ENCODE results near the gene RDH11.

The RDH11 gene

GRCh38 chr14:67633451-67634147 lies 62.0 kb downstream of the RDH11 start:
- Histone ChIP-seq H3K4me3 (ENCODE audit: low read depth, low read length) (no peak overlapping the region), H3K36me3 (ENCODE audit: insufficient read depth, low read length) (no peaks in the 10 kb centered on the region), H3K27me3 (ENCODE audit: insufficient read depth, low read length) (no peaks in the 10 kb centered on the region), H3K79me2 (ENCODE audit: control insufficient read depth, insufficient read depth, low read length, unreplicated experiment) (no peaks in the 10 kb centered on the region), H2AFZ (ENCODE audit: low read length, unreplicated experiment) (no peak overlapping the region), H3K27ac (ENCODE audit: low read depth, low read length) (no peak overlapping the region), H3K4me1 (ENCODE audit: control insufficient read depth, insufficient read depth, low read length, unreplicated experiment) (peaks cover 9% of the 10 kb centered on the region)

DNA sequence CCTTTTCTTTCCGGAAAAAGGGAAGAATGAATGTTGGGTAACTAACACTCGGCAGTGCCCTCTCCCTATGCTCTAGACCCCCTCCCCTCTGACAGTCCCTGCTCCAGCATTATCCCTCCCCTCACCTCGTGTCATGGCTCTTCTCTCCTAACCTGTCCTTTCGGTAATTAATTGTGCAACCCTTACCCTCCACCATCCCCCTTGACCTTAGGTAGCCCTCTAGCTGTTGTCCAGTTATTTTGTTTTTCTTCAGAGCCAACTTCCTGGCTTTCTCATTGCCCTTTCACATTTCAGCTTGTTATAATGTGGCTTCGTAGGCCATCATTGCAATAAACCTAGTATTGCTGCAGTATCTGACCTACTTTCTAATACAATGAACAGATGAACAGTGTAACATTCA lies 64.6 kb downstream of the RDH11 start:
- Histone ChIP-seq H3K36me3 (ENCODE audit: insufficient read depth, low read length) (no peaks in the 10 kb centered on the region), H3K4me3 (ENCODE audit: low read depth, low read length) (no peak overlapping the region), H3K4me1 (ENCODE audit: control insufficient read depth, insufficient read depth, low read length, unreplicated experiment) (peaks cover under 1% of the 10 kb centered on the region), H2AFZ (ENCODE audit: low read length, unreplicated experiment) (no peak overlapping the region), H3K27ac (ENCODE audit: low read depth, low read length) (no peak overlapping the region), H3K27me3 (ENCODE audit: insufficient read depth, low read length) (no peaks in the 10 kb centered on the region), H3K79me2 (ENCODE audit: control insufficient read depth, insufficient read depth, low read length, unreplicated experiment) (no peaks in the 10 kb centered on the region)

DNA sequence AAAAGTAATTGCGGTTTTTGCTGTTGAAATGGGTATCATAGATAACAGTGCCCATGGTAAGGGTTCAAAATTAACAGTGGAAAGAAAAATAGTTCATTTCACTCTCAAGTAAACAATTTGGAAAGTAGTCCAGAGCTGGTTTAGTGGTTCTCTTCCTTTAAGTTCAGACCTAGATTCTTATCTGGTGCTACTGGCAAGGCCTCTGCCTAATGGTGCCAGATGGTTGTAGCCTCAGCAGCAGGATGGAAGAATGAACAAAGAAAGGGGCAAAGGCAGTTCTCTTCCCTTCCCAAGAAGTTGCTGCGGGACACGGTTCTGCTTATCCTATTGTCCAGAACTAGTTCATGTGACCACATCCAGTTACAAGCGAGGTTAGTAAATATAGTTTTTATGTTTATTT lies 65.4 kb downstream of the RDH11 start:
- Histone ChIP-seq H3K4me1 (ENCODE audit: control insufficient read depth, insufficient read depth, low read length, unreplicated experiment) (no peaks in the 10 kb centered on the region), H3K79me2 (ENCODE audit: control insufficient read depth, insufficient read depth, low read length, unreplicated experiment) (no peaks in the 10 kb centered on the region), H3K27me3 (ENCODE audit: insufficient read depth, low read length) (no peaks in the 10 kb centered on the region), H3K4me3 (ENCODE audit: low read depth, low read length) (no peak overlapping the region), H2AFZ (ENCODE audit: low read length, unreplicated experiment) (no peak overlapping the region), H3K27ac (ENCODE audit: low read depth, low read length) (no peak overlapping the region), H3K36me3 (ENCODE audit: insufficient read depth, low read length) (no peaks in the 10 kb centered on the region)

GRCh38 chr14:67627519-67627918 lies 68.0 kb downstream of the RDH11 start:
- Histone ChIP-seq H3K27ac (ENCODE audit: low read depth, low read length) (no peak overlapping the region), H3K36me3 (ENCODE audit: insufficient read depth, low read length) (no peaks in the 10 kb centered on the region), H3K27me3 (ENCODE audit: insufficient read depth, low read length) (no peaks in the 10 kb centered on the region), H3K4me3 (ENCODE audit: low read depth, low read length) (no peak overlapping the region), H3K79me2 (ENCODE audit: control insufficient read depth, insufficient read depth, low read length, unreplicated experiment) (no peaks in the 10 kb centered on the region), H3K4me1 (ENCODE audit: control insufficient read depth, insufficient read depth, low read length, unreplicated experiment) (peaks cover 8% of the 10 kb centered on the region), H2AFZ (ENCODE audit: low read length, unreplicated experiment) (no peak overlapping the region)
